ENCODE measurements around the gene HSF5. TPM values are rescaled to one million over a fixed set of nuclear protein-coding genes. Genes with fewer than 3 reads are reported as not detected.

HSF5 gene
- total and polyA plus RNA-seq, 2 of the 13 experiments (the other 11 are each of a cell fraction or from before 2014, with no cell fraction given): not detected

DNA sequence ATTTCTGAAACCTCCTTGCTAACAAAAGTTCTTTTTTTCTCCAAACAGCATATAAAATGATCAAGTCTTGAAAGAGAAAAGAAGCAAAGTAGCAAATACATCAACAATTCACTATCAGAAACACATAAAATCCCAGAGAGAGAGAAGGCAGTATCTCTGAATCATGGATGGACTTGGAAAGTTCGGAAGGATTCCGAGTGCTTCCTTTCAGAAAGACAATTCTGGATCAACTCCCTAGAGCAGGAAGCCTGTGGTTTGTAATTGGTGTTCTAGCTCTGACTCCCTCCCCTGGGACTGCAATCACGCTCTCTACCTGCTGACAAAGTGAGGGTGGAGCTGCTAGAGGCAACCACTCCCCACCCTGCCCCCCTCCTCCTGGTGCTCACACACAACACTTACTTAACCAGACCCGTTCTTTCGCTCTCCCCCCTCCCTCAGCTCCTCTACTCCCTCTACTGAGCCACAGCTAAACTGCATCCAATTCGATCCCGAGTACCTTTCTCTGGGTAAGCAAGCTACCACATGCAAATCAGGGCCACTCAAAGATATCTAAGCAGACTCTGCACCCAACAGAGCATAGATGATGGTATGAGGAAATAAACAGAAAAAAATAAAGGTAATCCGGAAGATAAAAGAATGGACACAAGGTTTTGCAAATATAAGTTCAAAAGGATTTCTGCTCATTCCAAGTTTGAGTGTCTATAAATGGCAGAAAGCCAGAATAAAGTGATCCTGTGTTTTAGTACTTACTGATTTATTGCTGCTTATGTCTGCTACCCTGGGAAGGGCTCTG is 70.7 kb downstream of the HSF5 start, which contains the start of gene RNF43 (continued):
- TF ChIP-seq, protein P1, sequence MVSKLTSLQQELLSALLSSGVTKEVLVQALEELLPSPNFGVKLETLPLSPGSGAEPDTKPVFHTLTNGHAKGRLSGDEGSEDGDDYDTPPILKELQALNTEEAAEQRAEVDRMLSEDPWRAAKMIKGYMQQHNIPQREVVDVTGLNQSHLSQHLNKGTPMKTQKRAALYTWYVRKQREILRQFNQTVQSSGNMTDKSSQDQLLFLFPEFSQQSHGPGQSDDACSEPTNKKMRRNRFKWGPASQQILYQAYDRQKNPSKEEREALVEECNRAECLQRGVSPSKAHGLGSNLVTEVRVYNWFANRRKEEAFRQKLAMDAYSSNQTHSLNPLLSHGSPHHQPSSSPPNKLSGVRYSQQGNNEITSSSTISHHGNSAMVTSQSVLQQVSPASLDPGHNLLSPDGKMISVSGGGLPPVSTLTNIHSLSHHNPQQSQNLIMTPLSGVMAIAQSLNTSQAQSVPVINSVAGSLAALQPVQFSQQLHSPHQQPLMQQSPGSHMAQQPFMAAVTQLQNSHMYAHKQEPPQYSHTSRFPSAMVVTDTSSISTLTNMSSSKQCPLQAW (CRISPR knock-in tag; IDR thresholded peaks at IDR 0.05): peak; percentile 98
- TF ChIP-seq ARNT2 (CRISPR knock-in tag; IDR thresholded peaks at IDR 0.05; ENCODE audit: low read depth) (peak; percentile 72; the same call in 1 of the 2 replicates), ZNF564 (CRISPR knock-in tag; IDR thresholded peaks at IDR 0.05) (no peak), NFIB (CRISPR knock-in tag; IDR thresholded peaks at IDR 0.05; ENCODE audit: borderline replicate concordance) (no peak), CEBPB (IDR thresholded peaks at IDR 0.05; ENCODE audit: borderline replicate concordance, low read depth, low read length) (peak; percentile 59), UBTF (CRISPR knock-in tag; IDR thresholded peaks at IDR 0.05) (peak; percentile 77), DRAP1 (CRISPR knock-in tag; IDR thresholded peaks at IDR 0.05) (peak; percentile 95), KLF9 (CRISPR knock-in tag; IDR thresholded peaks at IDR 0.05; ENCODE audit: low read depth) (peak; percentile 83; the same call in 1 of the 2 replicates), PRMT3 (CRISPR knock-in tag; IDR thresholded peaks at IDR 0.05; ENCODE audit: borderline replicate concordance, low read depth) (no peak), ZNF674 (CRISPR knock-in tag; IDR thresholded peaks at IDR 0.05; ENCODE audit: low read depth) (no peak)
- TF ChIP-seq, protein P2, sequence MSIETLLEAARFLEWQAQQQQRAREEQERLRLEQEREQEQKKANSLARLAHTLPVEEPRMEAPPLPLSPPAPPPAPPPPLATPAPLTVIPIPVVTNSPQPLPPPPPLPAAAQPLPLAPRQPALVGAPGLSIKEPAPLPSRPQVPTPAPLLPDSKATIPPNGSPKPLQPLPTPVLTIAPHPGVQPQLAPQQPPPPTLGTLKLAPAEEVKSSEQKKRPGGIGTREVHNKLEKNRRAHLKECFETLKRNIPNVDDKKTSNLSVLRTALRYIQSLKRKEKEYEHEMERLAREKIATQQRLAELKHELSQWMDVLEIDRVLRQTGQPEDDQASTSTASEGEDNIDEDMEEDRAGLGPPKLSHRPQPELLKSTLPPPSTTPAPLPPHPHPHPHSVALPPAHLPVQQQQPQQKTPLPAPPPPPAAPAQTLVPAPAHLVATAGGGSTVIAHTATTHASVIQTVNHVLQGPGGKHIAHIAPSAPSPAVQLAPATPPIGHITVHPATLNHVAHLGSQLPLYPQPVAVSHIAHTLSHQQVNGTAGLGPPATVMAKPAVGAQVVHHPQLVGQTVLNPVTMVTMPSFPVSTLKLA (IDR thresholded peaks at IDR 0.05): peak; percentile 71
- TF ChIP-seq, protein P3, sequence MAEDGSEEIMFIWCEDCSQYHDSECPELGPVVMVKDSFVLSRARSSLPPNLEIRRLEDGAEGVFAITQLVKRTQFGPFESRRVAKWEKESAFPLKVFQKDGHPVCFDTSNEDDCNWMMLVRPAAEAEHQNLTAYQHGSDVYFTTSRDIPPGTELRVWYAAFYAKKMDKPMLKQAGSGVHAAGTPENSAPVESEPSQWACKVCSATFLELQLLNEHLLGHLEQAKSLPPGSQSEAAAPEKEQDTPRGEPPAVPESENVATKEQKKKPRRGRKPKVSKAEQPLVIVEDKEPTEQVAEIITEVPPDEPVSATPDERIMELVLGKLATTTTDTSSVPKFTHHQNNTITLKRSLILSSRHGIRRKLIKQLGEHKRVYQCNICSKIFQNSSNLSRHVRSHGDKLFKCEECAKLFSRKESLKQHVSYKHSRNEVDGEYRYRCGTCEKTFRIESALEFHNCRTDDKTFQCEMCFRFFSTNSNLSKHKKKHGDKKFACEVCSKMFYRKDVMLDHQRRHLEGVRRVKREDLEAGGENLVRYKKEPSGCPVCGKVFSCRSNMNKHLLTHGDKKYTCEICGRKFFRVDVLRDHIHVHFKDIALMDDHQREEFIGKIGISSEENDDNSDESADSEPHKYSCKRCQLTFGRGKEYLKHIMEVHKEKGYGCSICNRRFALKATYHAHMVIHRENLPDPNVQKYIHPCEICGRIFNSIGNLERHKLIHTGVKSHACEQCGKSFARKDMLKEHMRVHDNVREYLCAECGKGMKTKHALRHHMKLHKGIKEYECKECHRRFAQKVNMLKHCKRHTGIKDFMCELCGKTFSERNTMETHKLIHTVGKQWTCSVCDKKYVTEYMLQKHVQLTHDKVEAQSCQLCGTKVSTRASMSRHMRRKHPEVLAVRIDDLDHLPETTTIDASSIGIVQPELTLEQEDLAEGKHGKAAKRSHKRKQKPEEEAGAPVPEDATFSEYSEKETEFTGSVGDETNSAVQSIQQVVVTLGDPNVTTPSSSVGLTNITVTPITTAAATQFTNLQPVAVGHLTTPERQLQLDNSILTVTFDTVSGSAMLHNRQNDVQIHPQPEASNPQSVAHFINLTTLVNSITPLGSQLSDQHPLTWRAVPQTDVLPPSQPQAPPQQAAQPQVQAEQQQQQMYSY (CRISPR knock-in tag; IDR thresholded peaks at IDR 0.05): peak; percentile 37; the same call in 1 of the 2 replicates
- TF ChIP-seq, protein P4, sequence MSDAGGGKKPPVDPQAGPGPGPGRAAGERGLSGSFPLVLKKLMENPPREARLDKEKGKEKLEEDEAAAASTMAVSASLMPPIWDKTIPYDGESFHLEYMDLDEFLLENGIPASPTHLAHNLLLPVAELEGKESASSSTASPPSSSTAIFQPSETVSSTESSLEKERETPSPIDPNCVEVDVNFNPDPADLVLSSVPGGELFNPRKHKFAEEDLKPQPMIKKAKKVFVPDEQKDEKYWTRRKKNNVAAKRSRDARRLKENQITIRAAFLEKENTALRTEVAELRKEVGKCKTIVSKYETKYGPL (CRISPR knock-in tag; IDR thresholded peaks at IDR 0.05): no peak; the same call in 1 of the 2 replicates
- TF ChIP-seq, protein P5, sequence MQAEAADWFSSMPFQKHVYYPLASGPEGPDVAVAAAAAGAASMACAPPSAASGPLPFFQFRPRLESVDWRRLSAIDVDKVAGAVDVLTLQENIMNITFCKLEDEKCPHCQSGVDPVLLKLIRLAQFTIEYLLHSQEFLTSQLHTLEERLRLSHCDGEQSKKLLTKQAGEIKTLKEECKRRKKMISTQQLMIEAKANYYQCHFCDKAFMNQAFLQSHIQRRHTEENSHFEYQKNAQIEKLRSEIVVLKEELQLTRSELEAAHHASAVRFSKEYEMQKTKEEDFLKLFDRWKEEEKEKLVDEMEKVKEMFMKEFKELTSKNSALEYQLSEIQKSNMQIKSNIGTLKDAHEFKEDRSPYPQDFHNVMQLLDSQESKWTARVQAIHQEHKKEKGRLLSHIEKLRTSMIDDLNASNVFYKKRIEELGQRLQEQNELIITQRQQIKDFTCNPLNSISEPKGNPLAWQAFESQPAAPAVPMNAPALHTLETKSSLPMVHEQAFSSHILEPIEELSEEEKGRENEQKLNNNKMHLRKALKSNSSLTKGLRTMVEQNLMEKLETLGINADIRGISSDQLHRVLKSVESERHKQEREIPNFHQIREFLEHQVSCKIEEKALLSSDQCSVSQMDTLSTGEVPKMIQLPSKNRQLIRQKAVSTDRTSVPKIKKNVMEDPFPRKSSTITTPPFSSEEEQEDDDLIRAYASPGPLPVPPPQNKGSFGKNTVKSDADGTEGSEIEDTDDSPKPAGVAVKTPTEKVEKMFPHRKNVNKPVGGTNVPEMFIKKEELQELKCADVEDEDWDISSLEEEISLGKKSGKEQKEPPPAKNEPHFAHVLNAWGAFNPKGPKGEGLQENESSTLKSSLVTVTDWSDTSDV (CRISPR knock-in tag; IDR thresholded peaks at IDR 0.05): no peak; the same call in 1 of the 2 replicates

Data from HepG2 (cell line).